ENCODE measurements around the gene SMIM35.

DNA sequence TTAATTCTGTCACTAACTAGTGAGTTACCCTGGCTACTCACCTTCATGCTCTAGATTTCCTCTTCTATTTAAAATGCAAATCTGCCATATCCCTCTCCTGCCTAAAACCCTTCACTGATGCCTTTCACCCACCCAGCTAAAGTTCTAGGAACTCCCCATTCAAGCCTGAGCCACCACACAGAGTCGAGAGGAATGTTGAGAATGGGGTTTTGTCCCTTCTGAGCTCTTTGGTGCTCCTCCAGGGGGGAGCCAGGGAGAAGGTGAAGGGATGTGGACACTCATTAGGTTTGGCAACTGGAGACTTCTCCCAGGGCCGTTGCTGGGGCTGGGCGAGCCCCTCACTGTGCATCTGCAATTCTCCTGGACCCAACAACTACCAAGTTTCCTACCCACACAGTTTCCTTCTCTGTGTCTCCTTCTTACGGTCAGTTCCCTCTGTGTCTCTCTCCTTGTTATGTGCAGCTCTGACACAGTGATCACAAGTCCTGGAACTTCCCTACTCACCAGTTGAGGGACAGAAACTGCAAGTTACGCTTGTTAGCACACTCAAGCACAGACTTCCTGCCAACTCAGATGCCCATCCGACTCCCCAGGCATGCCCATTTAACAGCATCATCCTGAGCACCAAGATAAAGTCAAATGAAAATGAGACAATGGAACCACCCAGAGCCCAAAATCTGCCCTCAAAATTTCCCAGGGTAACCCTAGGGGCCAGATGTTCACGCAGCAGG is 107.1 kb downstream of the SMIM35 start:
- TF ChIP-seq, protein P1, sequence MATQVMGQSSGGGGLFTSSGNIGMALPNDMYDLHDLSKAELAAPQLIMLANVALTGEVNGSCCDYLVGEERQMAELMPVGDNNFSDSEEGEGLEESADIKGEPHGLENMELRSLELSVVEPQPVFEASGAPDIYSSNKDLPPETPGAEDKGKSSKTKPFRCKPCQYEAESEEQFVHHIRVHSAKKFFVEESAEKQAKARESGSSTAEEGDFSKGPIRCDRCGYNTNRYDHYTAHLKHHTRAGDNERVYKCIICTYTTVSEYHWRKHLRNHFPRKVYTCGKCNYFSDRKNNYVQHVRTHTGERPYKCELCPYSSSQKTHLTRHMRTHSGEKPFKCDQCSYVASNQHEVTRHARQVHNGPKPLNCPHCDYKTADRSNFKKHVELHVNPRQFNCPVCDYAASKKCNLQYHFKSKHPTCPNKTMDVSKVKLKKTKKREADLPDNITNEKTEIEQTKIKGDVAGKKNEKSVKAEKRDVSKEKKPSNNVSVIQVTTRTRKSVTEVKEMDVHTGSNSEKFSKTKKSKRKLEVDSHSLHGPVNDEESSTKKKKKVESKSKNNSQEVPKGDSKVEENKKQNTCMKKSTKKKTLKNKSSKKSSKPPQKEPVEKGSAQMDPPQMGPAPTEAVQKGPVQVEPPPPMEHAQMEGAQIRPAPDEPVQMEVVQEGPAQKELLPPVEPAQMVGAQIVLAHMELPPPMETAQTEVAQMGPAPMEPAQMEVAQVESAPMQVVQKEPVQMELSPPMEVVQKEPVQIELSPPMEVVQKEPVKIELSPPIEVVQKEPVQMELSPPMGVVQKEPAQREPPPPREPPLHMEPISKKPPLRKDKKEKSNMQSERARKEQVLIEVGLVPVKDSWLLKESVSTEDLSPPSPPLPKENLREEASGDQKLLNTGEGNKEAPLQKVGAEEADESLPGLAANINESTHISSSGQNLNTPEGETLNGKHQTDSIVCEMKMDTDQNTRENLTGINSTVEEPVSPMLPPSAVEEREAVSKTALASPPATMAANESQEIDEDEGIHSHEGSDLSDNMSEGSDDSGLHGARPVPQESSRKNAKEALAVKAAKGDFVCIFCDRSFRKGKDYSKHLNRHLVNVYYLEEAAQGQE (IDR thresholded peaks at IDR 0.05; ENCODE audit: insufficient replicate concordance, low read depth): no peak
- no peak for TF ChIP-seq GABPA (IDR thresholded peaks at IDR 0.05; ENCODE audit: low read depth)
- peak; percentile 39; the same call in 1 of the 2 replicates for TF ChIP-seq SPI1 (IDR thresholded peaks at IDR 0.05; ENCODE audit: borderline replicate concordance, low read depth)
- TF ChIP-seq POLR2AphosphoS5 (IDR thresholded peaks at IDR 0.05; ENCODE audit: low read depth): no peak

All from HL-60 (cell line).